Natural killer cell (primary cell): ENCODE results near the gene TH. TPM values are rescaled to one million over a fixed set of nuclear protein-coding genes. Genes with fewer than 3 reads are reported as not detected.
A peak's percentile ranks its signal among the peaks of the same experiment; 100 is the strongest.

Source experiments
- ATAC-seq, 3 donors: fragments of 150-1000 bp in 2 of 3; fragments of 200-7000 bp in 1 of 3; cut with Tn5 transposase; 1 replicate in 1 of 3; 2 replicates in 2 of 3; pipeline ENCODE4 v1.10.0; 2021; ENCODE audit warnings: mild to moderate bottlenecking in 2 of 3, moderate library complexity in 2 of 3
- DNase-seq, 2 donors: peaks; one replicate each; pipeline versions ENCODE4 v3.0.0 to v3.0.0-alpha.2; 2013 to 2021; ENCODE audit warnings: mixed read lengths in 1 of 2
- H3K27ac ChIP-seq: one replicate; pipeline ENCODE4 v1.5.1; 2013; ENCODE audit warnings: mild to moderate bottlenecking, low read length
- H3K27me3 ChIP-seq: one replicate; pipeline ENCODE4 v1.6.1; 2013; ENCODE audit warnings: low read length; ENCODE audit not compliant: control insufficient read depth, insufficient read depth
- H3K36me3 ChIP-seq: one replicate; pipeline ENCODE4 v1.6.1; 2013; ENCODE audit warnings: low read length; ENCODE audit not compliant: control insufficient read depth, insufficient read depth
- H3K4me1 ChIP-seq: one replicate; pipeline ENCODE4 v1.6.1; 2013; ENCODE audit warnings: low read length; ENCODE audit not compliant: control insufficient read depth, insufficient read depth
- H3K4me3 ChIP-seq: one replicate; pipeline ENCODE4 v1.5.1; 2013; ENCODE audit warnings: low read length
- H3K9me3 ChIP-seq: one replicate; pipeline ENCODE4 v1.6.1; 2013; ENCODE audit warnings: low read length; ENCODE audit not compliant: control insufficient read depth, insufficient read depth
- H3K27ac Mint-ChIP-seq, 2 donors: one replicate each; pipeline ENCODE4 v1.8.0; 2022; ENCODE audit warnings: mild to moderate bottlenecking in 2 of 2, mixed read lengths in 2 of 2, moderate library complexity in 1 of 2
- H3K27me3 Mint-ChIP-seq, 2 donors: one replicate each; pipeline ENCODE4 v1.8.0; 2022; ENCODE audit warnings: low read depth in 2 of 2, mixed read lengths in 2 of 2
- H3K36me3 Mint-ChIP-seq: one replicate; pipeline ENCODE4 v1.8.0; 2022; ENCODE audit warnings: mixed read lengths
- H3K4me1 Mint-ChIP-seq, 2 donors: one replicate each; pipeline ENCODE4 v1.8.0; 2022; ENCODE audit warnings: mixed read lengths in 2 of 2
- H3K4me3 Mint-ChIP-seq: one replicate; pipeline ENCODE4 v1.8.0; 2022; ENCODE audit warnings: mild to moderate bottlenecking, moderate library complexity, mixed read lengths
- H3K9me3 Mint-ChIP-seq, 2 donors: one replicate each; pipeline ENCODE4 v1.8.0; 2022; ENCODE audit warnings: mixed read lengths in 2 of 2
- WGBS: methylation state at CpG from one replicate; pipeline ENCODE4 v1.1.7; 2013; ENCODE audit warnings: missing lambda C conversion rate; ENCODE audit not compliant: insufficient coverage; 5-methylcytosine and 5-hydroxymethylcytosine counted together
- intact Hi-C: fragments of 100-400 bp; cut with micrococcal nuclease; formaldehyde crosslinking; loops from one replicate; pipeline ENCODE4 v1.14.2; 2022
- total RNA-seq, 4 donors: library from RNA; stranded (reverse); fragments of 120-200 nt in 1 of 4; gene quantifications; one replicate each; pipeline versions ENCODE4 v1.2.3 to v1.2.4, GENCODE V29; 2013 to 2022
- TF ChIP-seq, protein P1 (sequence below): fragments of 200-600 bp; IDR thresholded peaks from one replicate; pipeline ENCODE4 v1.8.0; 2022; ENCODE audit warnings: antibody characterized with exemption

The TH gene
- total RNA-seq, 3 donors from 2014 or later (not counting 1 experiment from before 2014, with no cell fraction given): not detected

DNA sequence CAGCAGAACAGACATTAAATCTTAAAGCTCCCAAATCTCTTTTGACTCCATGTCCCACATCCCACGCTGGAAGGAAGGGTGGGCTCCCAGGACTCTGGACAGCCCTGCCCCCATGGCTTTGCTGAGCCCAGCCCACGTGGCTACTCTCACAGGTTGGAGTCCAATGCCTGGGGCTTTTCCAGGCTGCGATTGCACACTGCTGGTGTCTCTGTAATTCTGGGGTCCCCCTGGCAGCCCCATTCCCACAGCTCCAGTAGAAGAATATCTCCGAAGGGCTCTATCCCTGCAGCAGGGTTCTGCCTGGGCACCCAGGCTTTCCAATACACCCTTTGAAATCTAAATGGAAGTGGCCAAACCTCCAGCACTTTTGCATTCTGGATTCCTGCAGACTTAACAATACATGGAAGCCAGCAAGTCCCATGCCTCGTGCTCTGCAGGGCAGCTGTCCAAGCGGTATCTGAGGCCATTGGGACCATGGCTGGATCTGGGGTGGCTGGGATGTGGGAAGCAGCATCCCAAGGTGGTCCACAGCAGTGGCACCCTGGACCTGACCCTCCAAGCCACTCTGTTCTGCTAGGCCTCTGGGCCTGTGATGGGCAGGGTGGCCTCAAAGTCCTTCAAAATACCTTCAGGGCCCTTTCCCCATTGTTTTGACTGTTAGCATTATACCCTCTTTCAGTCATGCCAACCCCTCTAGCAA, 47.9 kb upstream of the TH start:
- Histone ChIP-seq H3K36me3 (no peaks in the 10 kb centered on the region), H3K9me3 (no peaks in the 10 kb centered on the region), H3K27me3 (no peaks in the 10 kb centered on the region), H3K4me1 (peaks cover 34% of the 10 kb centered on the region), H3K27ac (no peak overlapping the region), H3K4me3 (no peak overlapping the region)
- DNase-seq: no peak
- Mint-ChIP-seq H3K36me3 (peaks cover 16% of the 10 kb centered on the region), H3K4me1 (peaks cover 12 to 28% of the 10 kb centered on the region in 2 donors), H3K4me3 (no peak overlapping the region), H3K27ac (no peak overlapping the region), H3K27me3 (peaks cover 11% of the 10 kb centered on the region in 2 donors), H3K9me3 (peaks cover 2 to 10% of the 10 kb centered on the region in 2 donors)
- TF ChIP-seq, protein P1, sequence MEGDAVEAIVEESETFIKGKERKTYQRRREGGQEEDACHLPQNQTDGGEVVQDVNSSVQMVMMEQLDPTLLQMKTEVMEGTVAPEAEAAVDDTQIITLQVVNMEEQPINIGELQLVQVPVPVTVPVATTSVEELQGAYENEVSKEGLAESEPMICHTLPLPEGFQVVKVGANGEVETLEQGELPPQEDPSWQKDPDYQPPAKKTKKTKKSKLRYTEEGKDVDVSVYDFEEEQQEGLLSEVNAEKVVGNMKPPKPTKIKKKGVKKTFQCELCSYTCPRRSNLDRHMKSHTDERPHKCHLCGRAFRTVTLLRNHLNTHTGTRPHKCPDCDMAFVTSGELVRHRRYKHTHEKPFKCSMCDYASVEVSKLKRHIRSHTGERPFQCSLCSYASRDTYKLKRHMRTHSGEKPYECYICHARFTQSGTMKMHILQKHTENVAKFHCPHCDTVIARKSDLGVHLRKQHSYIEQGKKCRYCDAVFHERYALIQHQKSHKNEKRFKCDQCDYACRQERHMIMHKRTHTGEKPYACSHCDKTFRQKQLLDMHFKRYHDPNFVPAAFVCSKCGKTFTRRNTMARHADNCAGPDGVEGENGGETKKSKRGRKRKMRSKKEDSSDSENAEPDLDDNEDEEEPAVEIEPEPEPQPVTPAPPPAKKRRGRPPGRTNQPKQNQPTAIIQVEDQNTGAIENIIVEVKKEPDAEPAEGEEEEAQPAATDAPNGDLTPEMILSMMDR: no peak
- 94% methylated on average over 6 of the region's 6 CpGs for WGBS
- ATAC-seq: no peak
- intact Hi-C loops: loop anchor here (5.0 kb wide), 1 partner anchor 297 kb away; no protein-coding TSS in a partner anchor

DNA sequence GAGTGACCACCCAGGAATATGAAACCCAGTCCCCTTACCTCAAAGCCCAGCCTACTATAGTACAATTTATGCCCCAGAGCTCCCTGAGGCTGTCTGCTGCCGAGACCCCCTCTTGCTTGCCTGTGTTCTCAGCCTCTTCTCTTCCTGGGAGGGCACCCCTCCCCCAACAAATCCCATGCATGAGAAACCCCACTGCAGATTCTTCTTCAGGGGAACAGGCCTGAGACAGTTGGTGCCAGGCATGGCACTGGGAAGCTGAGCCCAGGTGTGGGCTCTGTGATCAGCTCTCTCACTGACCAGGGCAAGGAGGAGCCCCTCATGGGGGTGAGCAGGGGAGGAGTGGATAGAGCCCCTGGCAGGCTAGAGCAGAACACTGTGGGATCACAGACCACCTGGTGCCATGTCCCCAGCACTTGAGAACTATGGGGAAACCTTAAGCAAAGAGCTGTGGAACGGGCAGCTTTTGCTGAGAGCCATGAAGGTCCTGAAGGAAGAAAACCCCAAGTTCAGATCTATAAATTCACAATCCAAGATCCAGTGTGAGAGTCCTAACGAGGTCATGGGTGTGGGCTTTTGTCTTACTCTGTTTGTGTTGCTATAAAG, 46.5 kb upstream of the TH start:
- no peak overlapping the region for H3K27ac ChIP-seq
- TF ChIP-seq, protein P1: no peak
- no peaks in the 10 kb centered on the region for H3K27me3 ChIP-seq
- 82% methylated on average over 3 of the region's 3 CpGs for WGBS
- Mint-ChIP-seq H3K4me1 (peaks cover 25 to 40% of the 10 kb centered on the region in 2 donors), H3K27me3 (peaks cover 7 to 11% of the 10 kb centered on the region in 2 donors), H3K4me3 (peak overlapping the region; percentile 49), H3K36me3 (peaks cover 6% of the 10 kb centered on the region), H3K27ac (peak overlapping the region in 1 of 2 donors; percentile 7), H3K9me3 (peaks cover 1 to 2% of the 10 kb centered on the region in 2 donors)
- no peaks in the 10 kb centered on the region for H3K9me3 ChIP-seq
- no peak for ATAC-seq
- no peak for DNase-seq
- intact Hi-C loops: loop anchor here (5.0 kb wide), 1 partner anchor 296 kb away; no protein-coding TSS in a partner anchor
- no peaks in the 10 kb centered on the region for H3K36me3 ChIP-seq
- no peak overlapping the region for H3K4me3 ChIP-seq
- H3K4me1 ChIP-seq: peaks cover 47% of the 10 kb centered on the region

DNA sequence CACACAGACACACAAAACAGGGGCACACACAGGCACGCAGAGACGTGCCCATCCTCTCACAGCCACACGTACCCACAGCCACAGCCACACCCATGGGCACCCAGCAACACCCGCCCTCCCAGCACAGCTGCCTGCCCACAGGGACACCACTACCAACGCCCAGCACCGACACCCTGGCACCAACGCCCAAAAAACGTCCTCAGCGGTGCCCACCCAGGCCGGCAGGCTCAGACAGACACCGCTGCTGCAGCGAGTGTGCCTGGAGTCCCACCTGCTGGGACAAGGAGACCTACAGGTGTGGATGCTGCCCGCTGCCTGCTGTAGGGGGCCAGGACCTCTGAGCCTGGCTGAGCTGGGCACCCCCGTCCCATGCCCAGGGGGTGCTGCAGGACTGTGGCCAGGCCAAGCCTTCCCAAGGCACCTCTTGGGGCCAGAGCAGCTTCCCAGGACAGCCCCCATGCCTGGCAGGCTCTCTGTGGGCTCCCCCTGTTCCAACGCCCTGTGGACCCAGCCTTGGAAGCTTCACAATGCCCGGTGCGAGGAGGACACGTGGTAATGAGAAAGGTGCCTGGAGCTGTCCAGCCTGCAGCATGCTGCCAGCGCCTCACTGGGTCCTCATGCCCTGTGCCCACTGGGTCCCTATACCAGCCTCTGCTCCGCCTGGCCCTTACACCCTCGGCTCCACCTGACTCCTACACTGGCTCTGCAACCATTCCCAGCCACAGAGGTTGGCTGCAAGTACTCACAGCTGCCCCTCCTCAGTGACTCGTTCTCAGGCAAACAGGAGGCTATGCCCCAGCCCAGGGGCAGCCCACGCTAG, 45.8 kb upstream of the TH start:
- DNase-seq (peak; percentile 21 to 48), ATAC-seq (peak; percentile 46 to 68 (median 59))
- H3K4me1 Mint-ChIP-seq: peaks cover 31 to 40% of the 10 kb centered on the region in 2 donors
- no peaks in the 10 kb centered on the region for H3K36me3 ChIP-seq
- peak overlapping the region; percentile 21 for H3K27ac ChIP-seq
- peak overlapping the region in 1 of 2 donors; percentile 7 for H3K27ac Mint-ChIP-seq
- H3K9me3 ChIP-seq: no peaks in the 10 kb centered on the region
- peaks cover 0 to 2% of the 10 kb centered on the region in 2 donors for H3K9me3 Mint-ChIP-seq
- peak overlapping the region; percentile 49 for H3K4me3 Mint-ChIP-seq
- peak overlapping the region; percentile 12 for H3K4me3 ChIP-seq
- TF ChIP-seq, protein P1: no peak
- WGBS: 53% methylated on average over 23 of the region's 23 CpGs
- H3K27me3 Mint-ChIP-seq: peaks cover 6 to 9% of the 10 kb centered on the region in 2 donors
- intact Hi-C loops: loop anchor here (5.0 kb wide), 1 partner anchor 295 kb away; no protein-coding TSS in a partner anchor
- no peaks in the 10 kb centered on the region for H3K27me3 ChIP-seq
- H3K36me3 Mint-ChIP-seq: peaks cover 6% of the 10 kb centered on the region
- peaks cover 54% of the 10 kb centered on the region for H3K4me1 ChIP-seq
